OCI-LY1 (cell line): ENCODE results near the gene DENND11.

ENCODE experiments used
- H2AFZ ChIP-seq: fragments of 200-600 bp; sonication (generic), shearing (Covaris generic); 2 replicates; pipeline ENCODE4 v1.6.0; 2014; ENCODE audit warnings: antibody characterized with exemption, mild to moderate bottlenecking, low read length
- H3F3A ChIP-seq: fragments of 200-600 bp; sonication (generic), shearing (Covaris generic); 2 replicates; pipeline ENCODE4 v1.6.0; 2014; ENCODE audit warnings: mild to moderate bottlenecking, antibody characterized with exemption, low read length, moderate library complexity; ENCODE audit not compliant: insufficient read depth
- H3K27ac ChIP-seq: fragments of 200-600 bp; sonication (generic); 2 replicates; pipeline ENCODE4 v1.5.1; 2014; ENCODE audit warnings: low read length, mixed run types, mild to moderate bottlenecking, low read depth; ENCODE audit not compliant: poor library complexity, severe bottlenecking
- H3K27me3 ChIP-seq: fragments of 200-600 bp; sonication (generic); 2 replicates; pipeline ENCODE4 v1.6.0; 2014; ENCODE audit warnings: antibody characterized with exemption, mild to moderate bottlenecking, low read length, moderate library complexity; ENCODE audit not compliant: insufficient read depth
- H3K36me3 ChIP-seq: fragments of 200-600 bp; sonication (generic); 2 replicates; pipeline ENCODE4 v1.6.1; 2014; ENCODE audit warnings: mild to moderate bottlenecking, antibody characterized with exemption, low read length, moderate library complexity, mixed read lengths; ENCODE audit not compliant: insufficient read depth
- H3K4me1 ChIP-seq: fragments of 200-600 bp; sonication (generic); 2 replicates; pipeline ENCODE4 v1.5.1; 2014; ENCODE audit warnings: mild to moderate bottlenecking, low read length, moderate library complexity; ENCODE audit not compliant: insufficient read depth, severe bottlenecking
- H3K4me2 ChIP-seq: fragments of 200-600 bp; sonication (generic), shearing (Covaris generic); 2 replicates; pipeline ENCODE4 v1.6.1; 2014; ENCODE audit warnings: low read length
- H3K4me3 ChIP-seq: fragments of 200-600 bp; sonication (generic); 2 replicates; pipeline ENCODE4 v1.5.1; 2014; ENCODE audit warnings: low read length, low read depth, mild to moderate bottlenecking, mixed read lengths; ENCODE audit not compliant: poor library complexity, severe bottlenecking
- H3K79me2 ChIP-seq: fragments of 200-600 bp; shearing (Covaris generic); 2 replicates; pipeline ENCODE4 v1.6.1; 2016; ENCODE audit warnings: mixed run types, low read length, mixed read lengths; ENCODE audit not compliant: insufficient read depth
- H3K9ac ChIP-seq: fragments of 200-600 bp; sonication (generic), shearing (Covaris generic); 2 replicates; pipeline ENCODE4 v1.6.1; 2014; ENCODE audit warnings: mild to moderate bottlenecking, low read length, mixed read lengths
- H3K9me2 ChIP-seq: fragments of 200-600 bp; sonication (generic), shearing (Covaris generic); 2 replicates; pipeline ENCODE4 v1.6.1; 2014; ENCODE audit warnings: low read depth, mild to moderate bottlenecking, low read length, mixed read lengths
- H3K9me3 ChIP-seq: fragments of 200-600 bp; shearing (Covaris generic); 2 replicates; pipeline ENCODE4 v1.6.1; 2014; ENCODE audit warnings: low read length, mixed read lengths
- H4K20me1 ChIP-seq: fragments of 200-600 bp; sonication (generic), shearing (Covaris generic); 2 replicates; pipeline ENCODE4 v1.6.0; 2016; ENCODE audit warnings: mild to moderate bottlenecking, low read length; ENCODE audit not compliant: insufficient read depth
- CTCF ChIP-seq: fragments of 200-600 bp; sonication (generic), shearing (Covaris generic); IDR thresholded peaks from 2 replicates; pipeline ENCODE4 v1.5.1; 2017; ENCODE audit warnings: mild to moderate bottlenecking, antibody characterized with exemption, low read length, moderate library complexity, mixed read lengths
- EZH2 ChIP-seq: fragments of 200-600 bp; sonication (generic), shearing (Covaris generic); IDR thresholded peaks from 2 replicates; pipeline ENCODE4 v1.8.0; 2017; ENCODE audit warnings: borderline replicate concordance, mixed run types, mild to moderate bottlenecking, antibody characterized with exemption, low read length, moderate library complexity, mixed read lengths

Gene DENND11

GRCh38 chr7:141706239-141707064 is 4.5 kb upstream of the DENND11 start:
- Histone ChIP-seq H3K4me2 (no peak overlapping the region), H4K20me1 (no peaks in the 10 kb centered on the region), H3F3A (no peaks in the 10 kb centered on the region), H3K27ac (no peak overlapping the region), H3K9me2 (no peaks in the 10 kb centered on the region), H3K4me1 (peaks cover 7% of the 10 kb centered on the region), H3K79me2 (no peaks in the 10 kb centered on the region), H3K27me3 (peaks cover 5% of the 10 kb centered on the region; the same call in 1 of the 2 replicates), H3K9ac (no peak overlapping the region), H3K9me3 (no peaks in the 10 kb centered on the region), H3K4me3 (no peak overlapping the region), H2AFZ (no peak overlapping the region), H3K36me3 (no peaks in the 10 kb centered on the region)
- TF ChIP-seq EZH2 (no peak), CTCF (no peak)

- Histone ChIP-seq H3K27me3 (peaks cover 5% of the 10 kb centered on the region; the same call in 1 of the 2 replicates), H2AFZ (no peak overlapping the region), H3K9ac (no peak overlapping the region), H3K9me3 (no peaks in the 10 kb centered on the region), H3K4me2 (no peak overlapping the region), H3K27ac (no peak overlapping the region), H3K4me1 (peaks cover 13% of the 10 kb centered on the region), H3K9me2 (no peaks in the 10 kb centered on the region), H3K4me3 (no peak overlapping the region), H3F3A (no peaks in the 10 kb centered on the region), H3K36me3 (no peaks in the 10 kb centered on the region), H3K79me2 (no peaks in the 10 kb centered on the region), H4K20me1 (no peaks in the 10 kb centered on the region)
- TF ChIP-seq CTCF (no peak), EZH2 (no peak)
Observed at GRCh38 chr7:141704741-141705140, 2.8 kb upstream of the DENND11 start.

GRCh38 chr7:141704112-141704511 is 2.1 kb upstream of the DENND11 start:
- Histone ChIP-seq H3K9ac (no peak overlapping the region), H3K36me3 (no peaks in the 10 kb centered on the region), H3F3A (no peaks in the 10 kb centered on the region), H3K27me3 (peaks cover 5% of the 10 kb centered on the region; the same call in 1 of the 2 replicates), H4K20me1 (no peaks in the 10 kb centered on the region), H2AFZ (no peak overlapping the region), H3K27ac (no peak overlapping the region), H3K9me2 (no peaks in the 10 kb centered on the region), H3K9me3 (no peaks in the 10 kb centered on the region), H3K4me1 (peaks cover 13% of the 10 kb centered on the region), H3K79me2 (no peaks in the 10 kb centered on the region), H3K4me3 (no peak overlapping the region), H3K4me2 (no peak overlapping the region)
- TF ChIP-seq CTCF: no peak
- no peak for TF ChIP-seq EZH2
